Activated CD8-positive, alpha-beta T cell treated with anti-CD3 and anti-CD28 coated beads for 36 hours (primary cell): Measurements from ENCODE around the gene RIMOC1. TPM values are rescaled to one million over a fixed set of nuclear protein-coding genes. Genes with fewer than 3 reads are reported as not detected.
A peak's percentile ranks its signal among the peaks of the same experiment; 100 is the strongest.

Experiments used
- ATAC-seq: fragments of 200-7000 bp; cut with Tn5 transposase; one replicate; pipeline ENCODE4 v1.10.0; 2021; ENCODE audit warnings: mild to moderate bottlenecking, moderate library complexity
- CTCF ChIA-PET: fragments of 350-600 bp; sonication (Branson Sonifier 250); formaldehyde crosslinking; loops from one replicate; lab custom pipeline; 2021; ENCODE audit warnings: antibody characterized with exemption; lab: Charles Lee
- POLR2A ChIA-PET: fragments of 350-600 bp; sonication (Branson Sonifier 250); formaldehyde crosslinking; loops from one replicate; lab custom pipeline; 2021; ENCODE audit warnings: antibody characterized with exemption; lab: Charles Lee
- DNase-seq: peaks from one replicate; pipeline ENCODE4 v3.0.0-alpha.2; 2020
- H3K27ac Mint-ChIP-seq: one replicate; pipeline ENCODE4 v1.8.0; 2021; ENCODE audit warnings: mild to moderate bottlenecking, mixed read lengths
- H3K27me3 Mint-ChIP-seq: one replicate; pipeline ENCODE4 v1.8.0; 2021; ENCODE audit warnings: mixed read lengths
- H3K36me3 Mint-ChIP-seq: one replicate; pipeline ENCODE4 v1.8.0; 2021; ENCODE audit warnings: low read depth, mixed read lengths
- H3K4me1 Mint-ChIP-seq: one replicate; pipeline ENCODE4 v1.8.0; 2021; ENCODE audit warnings: low read depth, mixed read lengths
- H3K4me3 Mint-ChIP-seq: one replicate; pipeline ENCODE4 v1.8.0; 2021; ENCODE audit warnings: mild to moderate bottlenecking, moderate library complexity, mixed read lengths
- H3K9me3 Mint-ChIP-seq: one replicate; pipeline ENCODE4 v1.8.0; 2021; ENCODE audit warnings: mixed read lengths
- intact Hi-C: fragments of 100-400 bp; cut with micrococcal nuclease; formaldehyde crosslinking; loops from one replicate; pipeline ENCODE4 v1.10.0; 2022
- total RNA-seq, 2 experiments: library from RNA; stranded (reverse); gene quantifications; one replicate each; pipeline ENCODE4 v1.2.3, GENCODE V29; 2021
- TF ChIP-seq, protein P1 (sequence below): fragments of 200-600 bp; IDR thresholded peaks from one replicate; pipeline ENCODE4 v1.8.0; 2022; ENCODE audit warnings: antibody characterized with exemption, mild to moderate bottlenecking

The RIMOC1 gene
- total RNA-seq, 2 experiments from 2014 or later: 19.5 to 19.8 TPM

GRCh38 chr5:41871852-41872251 lies 32.3 kb upstream of the RIMOC1 start:
- peaks cover 15% of the 10 kb centered on the region for H3K36me3 Mint-ChIP-seq
- peaks cover 44% of the 10 kb centered on the region for H3K4me1 Mint-ChIP-seq
- no peaks in the 10 kb centered on the region for H3K9me3 Mint-ChIP-seq
- ChIA-PET CTCF (interaction anchor here (1.0 kb wide), 1 partner anchor 14 kb away, joined by 3 read pairs; no protein-coding TSS in a partner anchor), POLR2A (interaction anchor here (0.6 to 1.8 kb wide), 2 partner anchors 33 to 898 kb away, joined by 3 to 19 read pairs; partner anchors contain the start of gene RIMOC1)
- no peak overlapping the region for H3K27ac Mint-ChIP-seq
- H3K27me3 Mint-ChIP-seq: no peaks in the 10 kb centered on the region
- ATAC-seq (no peak), DNase-seq (no peak)
- TF ChIP-seq, protein P1, sequence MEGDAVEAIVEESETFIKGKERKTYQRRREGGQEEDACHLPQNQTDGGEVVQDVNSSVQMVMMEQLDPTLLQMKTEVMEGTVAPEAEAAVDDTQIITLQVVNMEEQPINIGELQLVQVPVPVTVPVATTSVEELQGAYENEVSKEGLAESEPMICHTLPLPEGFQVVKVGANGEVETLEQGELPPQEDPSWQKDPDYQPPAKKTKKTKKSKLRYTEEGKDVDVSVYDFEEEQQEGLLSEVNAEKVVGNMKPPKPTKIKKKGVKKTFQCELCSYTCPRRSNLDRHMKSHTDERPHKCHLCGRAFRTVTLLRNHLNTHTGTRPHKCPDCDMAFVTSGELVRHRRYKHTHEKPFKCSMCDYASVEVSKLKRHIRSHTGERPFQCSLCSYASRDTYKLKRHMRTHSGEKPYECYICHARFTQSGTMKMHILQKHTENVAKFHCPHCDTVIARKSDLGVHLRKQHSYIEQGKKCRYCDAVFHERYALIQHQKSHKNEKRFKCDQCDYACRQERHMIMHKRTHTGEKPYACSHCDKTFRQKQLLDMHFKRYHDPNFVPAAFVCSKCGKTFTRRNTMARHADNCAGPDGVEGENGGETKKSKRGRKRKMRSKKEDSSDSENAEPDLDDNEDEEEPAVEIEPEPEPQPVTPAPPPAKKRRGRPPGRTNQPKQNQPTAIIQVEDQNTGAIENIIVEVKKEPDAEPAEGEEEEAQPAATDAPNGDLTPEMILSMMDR: no peak
- H3K4me3 Mint-ChIP-seq: no peak overlapping the region
- intact Hi-C loops: loop anchor here (2.0 to 5.0 kb wide), 2 partner anchors 33 to 50 kb away; partner anchors contain the start of gene RIMOC1

DNA sequence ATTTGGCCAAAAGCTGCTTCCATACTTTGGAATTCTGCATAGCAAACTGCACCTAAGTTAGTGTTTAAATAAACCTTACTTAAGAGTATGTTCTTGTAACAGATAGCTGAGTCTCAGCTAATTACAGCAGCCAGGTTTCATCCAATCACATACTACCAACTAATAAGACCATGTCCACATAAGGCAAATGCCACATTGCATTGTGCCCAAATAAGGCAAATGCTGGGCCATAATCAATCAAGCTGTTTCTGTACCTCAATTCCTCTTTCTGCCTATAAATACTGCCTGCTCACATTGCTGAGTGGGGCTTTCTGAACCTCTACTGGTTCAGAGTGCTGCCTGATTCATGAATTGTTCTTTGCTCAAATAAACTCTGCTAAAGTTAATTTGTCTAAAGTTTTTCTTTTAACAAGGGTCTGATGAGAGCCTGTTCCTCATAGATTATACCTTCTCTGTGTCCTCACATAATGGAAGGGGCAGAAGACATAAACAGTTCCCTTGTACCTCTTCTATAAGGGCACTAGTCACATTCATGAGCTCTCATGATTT lies 29.6 kb upstream of the RIMOC1 start:
- H3K27me3 Mint-ChIP-seq: peaks cover 2% of the 10 kb centered on the region
- H3K27ac Mint-ChIP-seq: no peak overlapping the region
- H3K4me3 Mint-ChIP-seq: no peak overlapping the region
- ChIA-PET POLR2A (interaction anchor here (1.0 to 2.2 kb wide), 5 partner anchors 9 to 50 kb away, joined by 3 to 6 read pairs (median 3); partner anchors contain the start of genes FBXO4 and RIMOC1), CTCF (interaction anchor here (1.3 to 2.3 kb wide), 2 partner anchors 14 to 29 kb away, joined by 3 to 6 read pairs; partner anchors contain the start of gene RIMOC1)
- DNase-seq (no peak), ATAC-seq (no peak)
- TF ChIP-seq, protein P1: no peak
- intact Hi-C loops: loop anchor here (5.0 kb wide), 1 partner anchor 48 kb away; no protein-coding TSS in a partner anchor
- no peaks in the 10 kb centered on the region for H3K36me3 Mint-ChIP-seq
- H3K9me3 Mint-ChIP-seq: no peaks in the 10 kb centered on the region
- peaks cover 22% of the 10 kb centered on the region for H3K4me1 Mint-ChIP-seq

DNA sequence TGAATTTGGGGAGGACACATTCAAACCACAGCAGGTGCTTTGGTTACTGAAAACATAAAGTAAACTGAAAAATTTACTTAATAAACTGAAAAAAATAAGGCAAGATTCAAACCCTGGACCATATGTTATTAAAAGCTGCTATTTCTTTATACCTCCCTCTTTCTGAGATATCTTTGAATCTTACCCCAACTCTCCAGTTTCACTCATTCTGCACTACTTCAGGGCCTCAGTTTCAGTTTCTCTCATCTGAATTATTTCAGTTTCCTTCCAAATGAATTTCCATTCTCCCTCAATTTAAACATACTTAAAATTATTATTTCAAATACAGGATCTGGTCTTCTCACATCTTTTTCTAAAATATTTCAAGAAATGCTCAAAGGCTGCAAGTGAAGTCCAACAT lies 29.0 kb upstream of the RIMOC1 start:
- Mint-ChIP-seq H3K36me3 (no peaks in the 10 kb centered on the region), H3K27me3 (peaks cover 2% of the 10 kb centered on the region), H3K27ac (peak overlapping the region; percentile 26), H3K9me3 (no peaks in the 10 kb centered on the region), H3K4me3 (no peak overlapping the region), H3K4me1 (peaks cover 22% of the 10 kb centered on the region)
- ChIA-PET POLR2A (interaction anchor here (1.0 to 2.2 kb wide), 4 partner anchors 29 to 50 kb away, joined by 3 to 6 read pairs (median 4); partner anchors contain the start of genes FBXO4 and RIMOC1), CTCF (interaction anchor here (2.1 to 2.3 kb wide), 2 partner anchors 20 to 29 kb away, joined by 6 read pairs; partner anchors contain the start of gene RIMOC1)
- DNase-seq: no peak
- ATAC-seq: no peak
- TF ChIP-seq, protein P1: no peak
- intact Hi-C loops: no loop called here

DNA sequence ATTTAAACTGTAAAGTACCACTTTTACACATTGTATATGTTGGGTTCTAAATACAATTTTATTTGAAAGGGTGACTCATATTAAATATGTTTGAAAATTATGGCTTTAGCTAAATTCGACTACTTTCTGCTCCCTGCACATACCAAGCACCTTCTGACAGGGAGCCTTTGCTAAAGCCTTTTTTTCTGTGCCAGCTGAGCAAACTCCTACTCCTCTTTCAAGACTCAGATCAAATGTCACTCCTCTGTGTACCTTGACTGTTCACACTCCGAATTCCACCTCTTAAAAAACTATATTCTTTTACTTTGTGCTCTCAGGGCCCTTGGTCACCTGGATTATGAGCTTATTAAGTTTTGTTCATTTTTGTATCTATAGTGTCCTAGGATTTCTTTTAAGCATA lies 27.5 kb upstream of the RIMOC1 start:
- intact Hi-C loops: no loop called here
- Mint-ChIP-seq H3K4me1 (peaks cover 12% of the 10 kb centered on the region), H3K4me3 (no peak overlapping the region), H3K27me3 (peaks cover 3% of the 10 kb centered on the region), H3K9me3 (no peaks in the 10 kb centered on the region), H3K36me3 (no peaks in the 10 kb centered on the region), H3K27ac (no peak overlapping the region)
- ATAC-seq: no peak
- DNase-seq: no peak
- ChIA-PET CTCF (interaction anchor here (1.0 to 2.1 kb wide), 6 partner anchors 9 to 181 kb away, joined by 3 to 6 read pairs (median 4); partner anchors contain the start of gene RIMOC1), POLR2A (interaction anchor here (1.2 to 2.2 kb wide), 2 partner anchors 28 to 49 kb away, joined by 4 to 6 read pairs; partner anchors contain the start of genes FBXO4 and RIMOC1)
- TF ChIP-seq, protein P1: no peak

DNA sequence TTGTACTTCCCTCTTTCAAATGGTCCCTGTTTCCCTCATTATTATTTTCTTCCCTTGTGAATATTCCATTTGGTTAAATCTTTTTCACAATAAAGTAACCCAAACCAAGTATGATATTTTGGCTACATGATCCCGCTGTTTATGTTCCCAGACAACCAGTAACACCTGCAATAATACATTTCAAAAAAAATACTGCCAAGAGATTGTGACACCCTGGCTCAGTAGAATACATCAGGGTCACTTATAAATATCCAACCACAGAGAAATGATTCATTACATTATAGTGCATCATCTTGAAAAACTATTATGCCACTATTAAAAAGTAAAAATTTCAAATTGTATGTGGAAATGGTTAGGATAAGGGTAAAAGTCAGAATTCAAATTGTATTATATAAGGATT lies 26.7 kb upstream of the RIMOC1 start:
- no peak for DNase-seq
- no peak for ATAC-seq
- Mint-ChIP-seq H3K4me3 (no peak overlapping the region), H3K27me3 (peaks cover 3% of the 10 kb centered on the region), H3K9me3 (no peaks in the 10 kb centered on the region), H3K4me1 (peaks cover 10% of the 10 kb centered on the region), H3K36me3 (no peaks in the 10 kb centered on the region), H3K27ac (no peak overlapping the region)
- intact Hi-C loops: no loop called here
- ChIA-PET CTCF (interaction anchor here (1.2 to 1.5 kb wide), 4 partner anchors 8 to 180 kb away, joined by 3 to 5 read pairs (median 4); partner anchors contain the start of gene RIMOC1), POLR2A (interaction anchor here (0.6 to 1.2 kb wide), 2 partner anchors 48 to 327 kb away, joined by 3 to 4 read pairs; partner anchors contain the start of gene FBXO4)
- TF ChIP-seq, protein P1: no peak
